Vagina (tissue), 2 donors: ENCODE results near the gene MEF2B. TPM values are rescaled to one million over a fixed set of nuclear protein-coding genes. Genes with fewer than 3 reads are reported as not detected.

Source experiments
- DNase-seq, 2 donors: peaks; one replicate each; pipeline ENCODE4 v3.0.0-alpha.2; 2017; ENCODE audit errors: extremely low spot score in 2 of 2
- H3K27ac ChIP-seq: fragments of 200-600 bp; sonication (generic); one replicate; pipeline ENCODE4 v1.5.1; 2019
- H3K27me3 ChIP-seq: fragments of 200-600 bp; sonication (generic); one replicate; pipeline ENCODE4 v1.5.1; 2019
- H3K36me3 ChIP-seq, 2 donors: fragments of 200-600 bp; sonication (generic); one replicate each; pipeline ENCODE4 v1.5.1; 2017 to 2019
- H3K4me1 ChIP-seq: fragments of 200-600 bp; sonication (generic); one replicate; pipeline ENCODE4 v1.5.1; 2019
- H3K4me3 ChIP-seq, 2 donors: fragments of 200-600 bp; sonication (generic); 1 replicate in 1 of 2; 2 replicates in 1 of 2; pipeline ENCODE4 v1.5.1; 2016 to 2019
- H3K9me3 ChIP-seq: fragments of 200-600 bp; sonication (generic); one replicate; pipeline ENCODE4 v1.5.1; 2019
- CTCF ChIP-seq, 3 experiments: fragments of 450-650 bp in 2 of 3; fragments of 200-600 bp in 1 of 3; sonication (generic) in 1 of 3; IDR thresholded peaks; one replicate each; pipeline ENCODE4 v1.5.1; 2017 to 2019; ENCODE audit warnings: antibody characterized with exemption in 3 of 3, mild to moderate bottlenecking in 2 of 3, moderate library complexity in 2 of 3
- POLR2A ChIP-seq, 2 donors: fragments of 450-650 bp; IDR thresholded peaks; one replicate each; pipeline ENCODE4 v1.6.1; 2017; ENCODE audit warnings: antibody characterized with exemption in 2 of 2, mild to moderate bottlenecking in 2 of 2, moderate library complexity in 2 of 2
- POLR2AphosphoS5 ChIP-seq, 2 donors: sonication (generic); formaldehyde crosslinking; IDR thresholded peaks; one replicate each; pipeline ENCODE4 v1.9.0; 2017; ENCODE audit warnings: antibody characterized with exemption in 2 of 2, mild to moderate bottlenecking in 2 of 2, low read depth in 1 of 2; ENCODE audit not compliant: insufficient read depth in 1 of 2
- intact Hi-C: fragments of 100-400 bp; cut with DNase I; formaldehyde crosslinking; loops from one replicate; pipeline ENCODE4 v1.15.1; 2023
- total RNA-seq: library from RNA; depleted of rRNA; stranded (reverse); fragments of >200 nt; gene quantifications from one replicate; pipeline ENCODE4 v1.2.3, GENCODE V29; 2016

Gene MEF2B
- total RNA-seq, 1 donor from 2014 or later: not detected

- peak overlapping the region; percentile 15 to 27 for H3K4me3 ChIP-seq
- DNase-seq: no peak
- TF ChIP-seq CTCF (IDR thresholded peaks at IDR 0.05) (peak; percentile 83 to 89 (median 84)), POLR2AphosphoS5 (IDR thresholded peaks at IDR 0.05; ENCODE audit: insufficient read depth in 1 of 2, low read depth in 1 of 2) (peak in 1 of 2 donors; percentile 22), POLR2A (IDR thresholded peaks at IDR 0.05) (no peak)
Measured at GRCh38 chr19:19145684-19146608, 24.1 kb downstream of the MEF2B start.

GRCh38 chr19:19145281-19145680, 24.8 kb downstream of the MEF2B start:
- no peak overlapping the region for H3K4me3 ChIP-seq
- TF ChIP-seq POLR2AphosphoS5 (IDR thresholded peaks at IDR 0.05; ENCODE audit: insufficient read depth in 1 of 2, low read depth in 1 of 2): no peak
- TF ChIP-seq POLR2A (IDR thresholded peaks at IDR 0.05): no peak
- TF ChIP-seq CTCF (IDR thresholded peaks at IDR 0.05): no peak
- no peaks in the 10 kb centered on the region for H3K27me3 ChIP-seq
- H3K27ac ChIP-seq: no peak overlapping the region
- no peak for DNase-seq
- peaks cover 10% of the 10 kb centered on the region for H3K4me1 ChIP-seq
- H3K9me3 ChIP-seq: no peaks in the 10 kb centered on the region
- intact Hi-C loops: no loop called here
- peaks cover 0 to 15% of the 10 kb centered on the region in 2 donors for H3K36me3 ChIP-seq

More at GRCh38 chr19:19145684-19146608, 24.1 kb downstream of the MEF2B start:
- Histone ChIP-seq H3K27me3 (no peaks in the 10 kb centered on the region), H3K27ac (peak overlapping the region; percentile 33), H3K4me1 (peaks cover 10% of the 10 kb centered on the region), H3K36me3 (peaks cover 0 to 15% of the 10 kb centered on the region in 2 donors), H3K9me3 (no peaks in the 10 kb centered on the region)
- intact Hi-C loops: no loop called here

GRCh38 chr19:19142347-19142746, 27.7 kb downstream of the MEF2B start:
- H3K27ac ChIP-seq: no peak overlapping the region
- peaks cover 17% of the 10 kb centered on the region for H3K4me1 ChIP-seq
- intact Hi-C loops: no loop called here
- H3K4me3 ChIP-seq: no peak overlapping the region
- no peaks in the 10 kb centered on the region for H3K27me3 ChIP-seq
- peaks cover 0 to 4% of the 10 kb centered on the region in 2 donors for H3K36me3 ChIP-seq
- DNase-seq: no peak
- no peak for TF ChIP-seq CTCF (IDR thresholded peaks at IDR 0.05)
- TF ChIP-seq POLR2A (IDR thresholded peaks at IDR 0.05): no peak
- TF ChIP-seq POLR2AphosphoS5 (IDR thresholded peaks at IDR 0.05; ENCODE audit: insufficient read depth in 1 of 2, low read depth in 1 of 2): no peak
- no peaks in the 10 kb centered on the region for H3K9me3 ChIP-seq

GRCh38 chr19:19140476-19140875, 29.6 kb downstream of the MEF2B start:
- H3K4me3 ChIP-seq: no peak overlapping the region
- no peaks in the 10 kb centered on the region for H3K36me3 ChIP-seq
- H3K27me3 ChIP-seq: no peaks in the 10 kb centered on the region
- no peak overlapping the region for H3K27ac ChIP-seq
- H3K4me1 ChIP-seq: peaks cover 22% of the 10 kb centered on the region
- H3K9me3 ChIP-seq: no peaks in the 10 kb centered on the region
- DNase-seq: no peak
- TF ChIP-seq POLR2AphosphoS5 (IDR thresholded peaks at IDR 0.05; ENCODE audit: insufficient read depth in 1 of 2, low read depth in 1 of 2) (no peak), POLR2A (IDR thresholded peaks at IDR 0.05) (no peak), CTCF (IDR thresholded peaks at IDR 0.05) (no peak)
- intact Hi-C loops: no loop called here

GRCh38 chr19:19139876-19140229, 30.2 kb downstream of the MEF2B start:
- Histone ChIP-seq H3K36me3 (no peaks in the 10 kb centered on the region), H3K27ac (no peak overlapping the region), H3K4me3 (no peak overlapping the region), H3K4me1 (peaks cover 22% of the 10 kb centered on the region), H3K9me3 (no peaks in the 10 kb centered on the region), H3K27me3 (no peaks in the 10 kb centered on the region)
- no peak for DNase-seq
- intact Hi-C loops: loop anchor here (5.0 kb wide), 1 partner anchor 78 kb away; the partner anchor contains the start of gene SLC25A42
- TF ChIP-seq POLR2A (IDR thresholded peaks at IDR 0.05) (no peak), POLR2AphosphoS5 (IDR thresholded peaks at IDR 0.05; ENCODE audit: insufficient read depth in 1 of 2, low read depth in 1 of 2) (no peak), CTCF (IDR thresholded peaks at IDR 0.05) (no peak)
